ENCODE results near the gene PAX5.

Gene PAX5

GRCh38 chr9:36900136-36900855 lies 133.8 kb downstream of the PAX5 start:
- CTCF ChIA-PET: interaction anchor here (0.7 to 2.2 kb wide), 4 partner anchors 15 to 92 kb away, joined by 3 to 9 read pairs (median 6); no protein-coding TSS in a partner anchor
- POLR2A ChIA-PET: interaction anchor here (0.6 kb wide), 1 partner anchor 81 kb away, joined by 3 read pairs; no protein-coding TSS in a partner anchor
- no peak overlapping the region for H3K27ac ChIP-seq (ENCODE audit: extremely low read depth, low read depth, low read length)

GRCh38 chr9:36899406-36899805 lies 134.7 kb downstream of the PAX5 start:
- Histone ChIP-seq H3K9me3 (ENCODE audit: control insufficient read depth, insufficient read depth, low read depth, low read length) (no peaks in the 10 kb centered on the region), H3K4me1 (ENCODE audit: control insufficient read depth, insufficient read depth, low read length) (peaks cover 20% of the 10 kb centered on the region), H3K27ac (ENCODE audit: extremely low read depth, low read depth, low read length) (no peak overlapping the region), H3K4me3 (ENCODE audit: low read depth, low read length) (no peak overlapping the region), H3K36me3 (ENCODE audit: control insufficient read depth in 2 of 2, insufficient read depth in 1 of 2, low read length in 2 of 2) (no peaks in the 10 kb centered on the region)
- POLR2A ChIA-PET: interaction anchor here (0.6 kb wide), 1 partner anchor 82 kb away, joined by 3 read pairs; no protein-coding TSS in a partner anchor
- CTCF ChIA-PET: interaction anchor here (1.1 to 2.2 kb wide), 2 partner anchors 14 to 92 kb away, joined by 3 to 9 read pairs; no protein-coding TSS in a partner anchor
- TF ChIP-seq ZNF23 (tag by site-specific recombination; IDR thresholded peaks at IDR 0.05; ENCODE audit: borderline replicate concordance) (no peak), ZFP3 (tag by site-specific recombination; IDR thresholded peaks at IDR 0.05; ENCODE audit: low read depth) (no peak), ZNF660 (tag by site-specific recombination; IDR thresholded peaks at IDR 0.05) (no peak), ZNF426 (tag by site-specific recombination; IDR thresholded peaks at IDR 0.05) (no peak), ZNF221 (tag by site-specific recombination; IDR thresholded peaks at IDR 0.05; ENCODE audit: borderline replicate concordance) (no peak), ZNF521 (tag by site-specific recombination; IDR thresholded peaks at IDR 0.05) (no peak), ZNF155 (tag by site-specific recombination; IDR thresholded peaks at IDR 0.05) (no peak), ZNF280D (tag by site-specific recombination; IDR thresholded peaks at IDR 0.05) (no peak), ZNF324 (tag by site-specific recombination; IDR thresholded peaks at IDR 0.05) (no peak), ZNF223 (tag by site-specific recombination; IDR thresholded peaks at IDR 0.05) (no peak), PRDM10 (tag by site-specific recombination; IDR thresholded peaks at IDR 0.05) (no peak), ZNF239 (tag by site-specific recombination; IDR thresholded peaks at IDR 0.05) (no peak), ZNF10 (tag by site-specific recombination; IDR thresholded peaks at IDR 0.05) (no peak), ZNF530 (tag by site-specific recombination; IDR thresholded peaks at IDR 0.05; ENCODE audit: low read depth) (no peak), GLI4 (tag by site-specific recombination; IDR thresholded peaks at IDR 0.05) (no peak), ZNF76 (tag by site-specific recombination; IDR thresholded peaks at IDR 0.05; ENCODE audit: borderline replicate concordance, low read depth) (no peak)
- TF ChIP-seq, protein P1, sequence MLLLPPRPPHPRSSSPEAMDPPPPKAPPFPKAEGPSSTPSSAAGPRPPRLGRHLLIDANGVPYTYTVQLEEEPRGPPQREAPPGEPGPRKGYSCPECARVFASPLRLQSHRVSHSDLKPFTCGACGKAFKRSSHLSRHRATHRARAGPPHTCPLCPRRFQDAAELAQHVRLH (tag by site-specific recombination; IDR thresholded peaks at IDR 0.05): no peak

More at GRCh38 chr9:36900136-36900855, 133.8 kb downstream of the PAX5 start:
- Histone ChIP-seq H3K36me3 (ENCODE audit: control insufficient read depth in 2 of 2, insufficient read depth in 1 of 2, low read length in 2 of 2) (no peaks in the 10 kb centered on the region), H3K4me3 (ENCODE audit: low read depth, low read length) (no peak overlapping the region), H3K9me3 (ENCODE audit: control insufficient read depth, insufficient read depth, low read depth, low read length) (no peaks in the 10 kb centered on the region), H3K4me1 (ENCODE audit: control insufficient read depth, insufficient read depth, low read length) (peaks cover 21% of the 10 kb centered on the region)
- TF ChIP-seq SCRT2 (tag by site-specific recombination; IDR thresholded peaks at IDR 0.05) (peak; percentile 84; the same call in 1 of the 2 replicates), SP3 (tag by site-specific recombination; IDR thresholded peaks at IDR 0.05) (no peak), EGR2 (tag by site-specific recombination; IDR thresholded peaks at IDR 0.05; ENCODE audit: low read depth) (peak; percentile 79), ZNF311 (tag by site-specific recombination; IDR thresholded peaks at IDR 0.05; ENCODE audit: borderline replicate concordance) (no peak), WT1 (tag by site-specific recombination; IDR thresholded peaks at IDR 0.05) (no peak), ZFHX2 (tag by site-specific recombination; conservative IDR thresholded peaks at IDR 0.05) (peak; percentile 84), ZNF426 (tag by site-specific recombination; IDR thresholded peaks at IDR 0.05) (no peak)

Data from HEK293 (cell line).